IPS DF 19.7 (cell line): ENCODE data around the gene FRYL.
"Not testable (repeated sequence)": the region's sequence is repeated elsewhere in the genome, so short reads cannot be mapped to it uniquely, and the experiment has no call there.

Source experiments
- DNase-seq: peaks from one replicate; pipeline ENCODE4 v3.0.0-alpha.2; 2013; ENCODE audit warnings: low read depth, low spot score

Gene FRYL

GRCh38 chr4:48786549-48786948, 6.5 kb upstream of the FRYL start:
- no peak for DNase-seq

DNA sequence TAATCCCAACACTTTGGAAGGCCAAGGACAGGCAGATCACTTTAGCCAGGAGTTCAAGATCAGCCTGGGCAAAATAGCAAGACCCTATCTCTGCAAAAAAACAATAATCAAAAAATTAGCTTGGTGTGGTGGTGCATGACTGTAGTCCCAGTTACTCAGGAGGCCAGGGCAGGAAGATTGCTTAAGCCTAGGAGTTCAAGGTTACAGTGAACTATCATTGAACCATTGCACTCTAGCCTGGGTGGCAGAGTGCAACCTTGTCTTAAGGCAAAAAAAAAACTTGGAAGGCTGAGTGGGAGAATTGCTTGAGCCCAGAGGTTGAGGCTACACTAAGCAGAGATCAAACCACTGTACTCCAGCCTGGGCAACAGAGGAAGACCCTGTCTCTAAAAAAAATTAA, 5.2 kb upstream of the FRYL start:
- no peak for DNase-seq

DNA sequence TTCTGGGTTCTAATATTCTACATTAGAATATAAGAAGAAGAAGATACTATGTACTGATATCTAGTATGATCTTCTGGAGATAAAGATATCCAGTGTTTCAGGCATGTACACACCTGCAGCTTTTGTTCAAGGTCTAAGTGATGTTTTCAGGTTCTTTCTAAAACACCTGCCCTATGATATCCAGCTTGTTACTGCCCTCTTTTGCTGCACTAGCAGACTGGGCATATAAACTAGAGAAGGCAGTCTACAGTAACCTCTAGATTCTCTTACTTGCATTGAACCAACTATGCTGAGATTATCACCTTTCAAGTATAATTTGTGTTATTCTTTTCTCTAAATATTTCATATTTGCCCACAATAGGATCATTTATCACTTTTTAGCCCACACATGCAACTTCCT, 1.9 kb upstream of the FRYL start:
- DNase-seq: no peak

DNA sequence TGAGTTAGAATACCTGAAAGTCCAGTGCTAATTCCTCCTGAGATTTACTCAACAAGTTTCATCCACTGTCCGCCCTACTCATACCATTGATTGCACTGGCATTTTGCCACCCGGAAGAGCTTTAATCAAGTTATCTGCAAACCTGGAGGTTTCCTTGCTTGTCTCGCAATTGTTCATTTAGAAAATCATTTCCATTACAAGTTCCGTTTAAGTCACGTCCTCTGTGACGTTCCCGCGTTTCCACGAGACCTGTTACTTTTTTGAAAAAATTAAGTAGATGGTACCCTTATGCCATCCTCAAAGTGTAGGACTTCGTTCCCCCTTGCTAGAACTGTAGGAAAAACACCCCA, 761 bp upstream of the FRYL start:
- no peak for DNase-seq

DNA sequence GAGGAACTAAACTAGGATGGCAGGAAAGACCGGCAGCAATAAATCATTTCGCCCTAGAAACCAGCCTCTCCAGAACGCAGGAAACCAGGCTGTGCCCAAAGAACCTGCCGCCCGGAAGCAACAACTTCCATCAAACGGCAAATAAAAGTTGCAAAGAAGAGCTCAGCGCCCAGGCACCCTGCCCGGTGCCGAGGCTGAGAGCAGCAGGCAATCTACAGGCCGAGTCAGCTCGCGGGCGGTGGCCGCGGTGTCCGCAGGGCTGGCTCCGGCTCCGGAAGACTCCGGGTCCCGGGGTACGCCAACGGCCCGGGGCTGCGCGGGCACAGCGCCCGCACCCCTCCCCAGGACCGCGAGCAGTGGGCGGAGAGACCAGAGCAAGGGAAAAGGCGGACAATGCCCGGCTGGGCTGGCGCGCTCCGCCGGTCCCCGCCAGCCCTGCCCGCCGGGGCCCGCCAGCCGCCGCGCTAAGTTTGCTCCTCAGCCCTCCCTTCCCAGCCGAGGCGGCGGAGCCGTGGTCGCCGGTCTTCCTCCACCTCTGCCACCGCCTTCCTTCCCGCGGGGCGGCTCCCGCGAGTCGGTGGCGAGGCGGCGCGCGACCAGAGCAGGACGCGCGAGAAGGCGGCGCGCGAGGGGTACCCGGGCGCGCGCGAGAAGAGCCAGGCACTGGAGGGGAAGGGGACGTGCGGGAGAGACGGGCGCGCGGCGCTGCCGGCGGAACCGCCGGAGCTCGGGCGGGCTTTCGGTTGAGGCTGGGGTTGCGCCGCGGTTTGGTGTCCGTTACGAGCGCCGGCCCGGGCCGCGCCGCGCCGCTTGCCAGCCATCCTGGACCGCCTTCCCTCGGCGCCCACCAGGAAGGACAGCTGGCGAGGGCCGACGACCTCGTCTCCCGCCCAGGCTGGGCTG, 733 bp downstream of the FRYL start:
- DNase-seq: no peak

GRCh38 chr4:48778431-48779094, 1.5 kb downstream of the FRYL start:
- DNase-seq: no peak

- no peak for DNase-seq
Observed at GRCh38 chr4:48777739-48778138, 2.3 kb downstream of the FRYL start.

- DNase-seq: no peak
Observed at GRCh38 chr4:48774760-48775710, 5.0 kb downstream of the FRYL start.

- no peak for DNase-seq
Observed at GRCh38 chr4:48772556-48772955, 7.5 kb downstream of the FRYL start.

GRCh38 chr4:48767055-48767929, 12.8 kb downstream of the FRYL start:
- DNase-seq: no peak

- DNase-seq: no peak
Observed at GRCh38 chr4:48766131-48766792, 13.8 kb downstream of the FRYL start.

GRCh38 chr4:48762408-48762807, 17.7 kb downstream of the FRYL start:
- DNase-seq: no peak

DNA sequence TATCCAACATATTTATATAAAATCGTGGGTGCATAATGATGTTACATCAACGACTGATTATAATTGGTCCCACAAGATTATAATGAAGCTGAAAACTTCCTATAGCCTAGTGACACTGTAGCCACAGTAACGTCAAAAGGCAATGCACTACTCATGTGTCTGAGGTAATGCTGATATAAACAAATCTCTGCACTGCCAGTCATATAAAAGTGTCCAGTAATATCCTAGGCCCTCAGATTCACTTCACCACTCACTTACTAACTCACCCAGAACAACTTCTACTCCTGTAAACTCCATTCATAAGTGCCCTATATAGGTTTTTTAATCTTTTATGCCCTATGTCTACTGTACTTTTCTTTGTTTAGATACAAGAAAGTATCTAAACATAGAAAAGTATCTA, 18.8 kb downstream of the FRYL start:
- DNase-seq: no peak

GRCh38 chr4:48758703-48759102, 21.4 kb downstream of the FRYL start:
- DNase-seq: not testable (repeated sequence)

- DNase-seq: no peak
Observed at GRCh38 chr4:48756689-48757220, 23.3 kb downstream of the FRYL start.

DNA sequence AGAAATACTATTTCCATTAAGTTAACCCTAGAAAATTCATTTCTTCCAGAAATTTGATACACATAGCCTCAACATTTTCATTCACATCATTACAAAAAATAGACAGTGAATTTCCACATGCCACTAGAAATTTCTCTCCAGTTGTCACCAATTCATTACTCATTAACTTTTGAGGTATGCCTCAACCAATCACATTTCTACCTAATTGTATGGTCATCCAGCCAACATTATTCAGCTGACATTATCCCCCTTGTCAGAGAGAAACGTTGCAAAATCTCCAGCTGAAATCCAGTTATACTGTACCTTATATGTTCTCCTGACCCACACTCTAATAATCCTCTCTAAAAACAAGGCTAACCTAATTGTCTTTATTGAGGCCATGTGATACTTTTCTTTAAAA, 24.8 kb downstream of the FRYL start:
- no peak for DNase-seq

GRCh38 chr4:48753159-48753558, 26.9 kb downstream of the FRYL start:
- DNase-seq: no peak

DNA sequence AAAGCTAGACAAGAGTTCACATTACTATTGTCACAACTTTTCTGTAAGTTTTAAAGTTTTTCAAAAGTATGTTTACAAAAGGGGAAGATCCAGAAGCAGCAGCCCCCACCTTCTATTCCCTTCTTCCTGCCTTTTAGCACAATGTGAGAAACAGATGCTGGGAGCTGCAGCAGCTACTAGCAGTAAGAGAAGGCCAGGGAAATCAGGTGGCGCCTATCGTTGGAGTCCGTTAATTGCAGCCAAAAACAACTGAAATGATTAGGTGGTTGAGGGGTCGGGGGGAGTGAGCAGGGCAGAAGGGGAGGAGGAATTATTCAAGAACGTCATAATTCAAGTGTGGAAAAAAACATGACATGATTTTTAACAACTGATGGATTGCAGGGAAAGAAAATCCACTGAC, 27.4 kb downstream of the FRYL start:
- DNase-seq: no peak

- no peak for DNase-seq
Observed at GRCh38 chr4:48752246-48752645, 27.8 kb downstream of the FRYL start.

DNA sequence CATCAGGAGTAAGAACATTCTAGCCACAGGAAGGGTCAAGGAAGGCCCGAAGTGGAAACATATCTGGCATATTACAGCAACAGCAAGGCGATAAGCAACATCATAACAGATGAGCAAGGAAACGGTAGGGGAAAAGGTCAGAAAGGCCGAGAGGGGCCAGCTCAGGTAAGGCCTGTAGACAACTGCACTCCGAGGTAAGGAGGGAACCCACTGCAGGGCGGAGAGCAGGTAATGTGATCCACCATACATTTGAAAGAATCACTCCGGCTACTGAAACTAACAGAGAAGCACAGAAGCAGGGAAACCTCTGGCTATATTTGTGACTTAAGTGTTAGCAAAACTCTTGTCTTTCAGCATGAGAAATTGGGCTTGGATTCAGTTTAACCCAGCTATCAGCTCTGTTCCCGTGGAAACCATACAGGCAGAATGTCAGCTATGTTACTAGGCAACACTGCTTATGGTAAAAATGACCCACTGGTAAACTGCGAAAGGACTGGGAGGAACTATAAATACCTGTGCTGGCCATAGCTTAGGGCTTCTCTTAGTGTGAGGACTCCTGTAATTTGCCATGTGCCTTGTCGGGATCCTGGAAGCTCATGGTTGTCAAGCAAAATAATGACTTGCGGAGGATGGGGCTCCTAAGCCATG, 31.0 kb downstream of the FRYL start:
- no peak for DNase-seq
